SK-N-SH (cell line): Measurements from ENCODE around the gene DSEL. TPM values are rescaled to one million over a fixed set of nuclear protein-coding genes. Genes with fewer than 3 reads are reported as not detected.

ENCODE experiments used
- CTCF ChIA-PET: fragments of 300-600, 350-600 bp; formaldehyde crosslinking; extraction: SDS; loops from one replicate; lab custom pipeline; 2021; lab: Yijun Ruan, JAX
- POLR2A ChIA-PET: fragments of 350-600 bp; sonication (Branson Sonifier 250); formaldehyde crosslinking; extraction: SDS; loops from one replicate; lab custom pipeline; 2020; ENCODE audit warnings: antibody characterized with exemption, inconsistent platforms; lab: Yijun Ruan, JAX
- DNase-seq: peaks from one replicate; pipeline ENCODE4 v3.0.0; 2012
- H2AFZ ChIP-seq: fragments of 200-600 bp; sonication (generic); 2 replicates; pipeline ENCODE4 v1.8.1; 2016; ENCODE audit warnings: antibody characterized with exemption, mild to moderate bottlenecking, low read depth
- H3F3A ChIP-seq: fragments of 200-600 bp; sonication (generic); replicated peaks from 2 replicates; pipeline ENCODE3; 2016; ENCODE audit warnings: antibody characterized with exemption, mild to moderate bottlenecking; ENCODE audit not compliant: insufficient read depth
- H3K27ac ChIP-seq, 2 experiments: fragments of 200-500 bp in 1 of 2; fragments of 200-600 bp in 1 of 2; sonication (Bioruptor generic) in 1 of 2; sonication (generic), shearing (Covaris generic) in 1 of 2; 2 replicates each; pipeline versions ENCODE4 v1.5.1 to v1.6.1; 2014 to 2016; ENCODE audit warnings: low read depth in 2 of 2, inconsistent platforms in 1 of 2, low read length in 1 of 2, mild to moderate bottlenecking in 1 of 2, mixed read lengths in 1 of 2
- H3K27me3 ChIP-seq: fragments of 200-600 bp; sonication (generic), shearing (Covaris generic); 2 replicates; pipeline ENCODE4 v1.6.1; 2016; ENCODE audit warnings: mixed run types; ENCODE audit not compliant: insufficient read depth
- H3K36me3 ChIP-seq, 2 experiments: fragments of 200-500 bp in 1 of 2; fragments of 200-600 bp in 1 of 2; sonication (Bioruptor generic) in 1 of 2; sonication (generic) in 1 of 2; replicated peaks in 1 of 2; 2 replicates each; pipeline versions ENCODE3 to v1.5.1; 2014 to 2016; ENCODE audit warnings: low read length in 1 of 2, mild to moderate bottlenecking in 1 of 2; ENCODE audit not compliant: insufficient read depth in 2 of 2, control insufficient read depth in 1 of 2
- H3K4me1 ChIP-seq, 2 experiments: fragments of 200-500 bp in 1 of 2; fragments of 200-600 bp in 1 of 2; sonication (Bioruptor generic) in 1 of 2; sonication (generic), shearing (Covaris generic) in 1 of 2; 2 replicates each; pipeline versions ENCODE4 v1.5.1 to v1.6.1; 2014 to 2016; ENCODE audit warnings: low read depth in 1 of 2, low read length in 1 of 2, mixed run types in 1 of 2; ENCODE audit not compliant: insufficient read depth in 2 of 2, control insufficient read depth in 1 of 2
- H3K4me2 ChIP-seq: fragments of 200-600 bp; sonication (generic), shearing (Covaris generic); 2 replicates; pipeline ENCODE4 v1.6.1; 2017; ENCODE audit warnings: mixed run types
- H3K4me3 ChIP-seq, 2 experiments: fragments of 200-500 bp in 1 of 2; fragments of 200-600 bp in 1 of 2; sonication (Bioruptor generic) in 1 of 2; sonication (generic), shearing (Covaris generic) in 1 of 2; 2 replicates each; pipeline versions ENCODE4 v1.5.1 to v1.8.1; 2014 to 2016; ENCODE audit warnings: low read depth in 2 of 2, inconsistent platforms in 1 of 2, low read length in 1 of 2, mild to moderate bottlenecking in 1 of 2, mixed read lengths in 1 of 2, moderate library complexity in 1 of 2
- H3K79me2 ChIP-seq: fragments of 200-600 bp; sonication (generic); 2 replicates; pipeline ENCODE4 v1.8.1; 2017; ENCODE audit warnings: mild to moderate bottlenecking; ENCODE audit not compliant: insufficient read depth
- H3K9ac ChIP-seq: fragments of 200-600 bp; sonication (generic); 2 replicates; pipeline ENCODE4 v1.6.1; 2017; ENCODE audit warnings: mixed run types
- H3K9me2 ChIP-seq: fragments of 200-600 bp; sonication (generic); 2 replicates; pipeline ENCODE4 v1.6.1; 2017; ENCODE audit warnings: mixed run types
- H3K9me3 ChIP-seq: fragments of 200-600 bp; sonication (generic); 2 replicates; pipeline ENCODE4 v1.6.1; 2017; ENCODE audit warnings: mixed run types, mild to moderate bottlenecking, moderate library complexity
- H4K20me1 ChIP-seq: fragments of 200-600 bp; sonication (generic); 2 replicates; pipeline ENCODE4 v1.6.1; 2017; ENCODE audit warnings: mild to moderate bottlenecking, mixed run types; ENCODE audit not compliant: insufficient read depth
- CHD2 ChIP-seq: fragments of 150-350 bp; IDR thresholded peaks from 2 replicates; pipeline ENCODE4 v1.6.1; 2018; ENCODE audit warnings: low read length; ENCODE audit not compliant: partially characterized antibody
- ELF1 ChIP-seq: IDR thresholded peaks from 2 replicates; pipeline ENCODE4 v1.4.0; 2012
- EP300 ChIP-seq, 2 experiments: IDR thresholded peaks; 2 replicates each; pipeline versions ENCODE4 v1.4.0 to v1.6.1; 2012; ENCODE audit warnings: borderline replicate concordance in 1 of 2, low read depth in 1 of 2, low read length in 1 of 2
- EZH2phosphoT487 ChIP-seq: fragments of 200-600 bp; sonication (generic); IDR thresholded peaks from 2 replicates; pipeline ENCODE4 v1.6.1; 2017; ENCODE audit warnings: low read depth, mixed run types, mild to moderate bottlenecking, antibody characterized with exemption, moderate library complexity, borderline replicate concordance
- FOXJ3 ChIP-seq: sonication (generic); formaldehyde crosslinking; IDR thresholded peaks from 2 replicates; pipeline ENCODE4 v1.5.1; 2020; ENCODE audit warnings: mild to moderate bottlenecking, missing genetic modification reagents
- FOXM1 ChIP-seq: IDR thresholded peaks from 2 replicates; pipeline ENCODE4 v1.4.0; 2012; ENCODE audit warnings: low read depth, mild to moderate bottlenecking
- GABPA ChIP-seq: IDR thresholded peaks from 2 replicates; pipeline ENCODE4 v1.4.0; 2012; ENCODE audit warnings: low read depth, mild to moderate bottlenecking
- GATA2 ChIP-seq: sonication (generic); formaldehyde crosslinking; IDR thresholded peaks from 2 replicates; pipeline ENCODE4 v1.5.0; 2020; ENCODE audit warnings: mild to moderate bottlenecking, missing genetic modification reagents
- IRF3 ChIP-seq: fragments of 150-350 bp; IDR thresholded peaks from 2 replicates; pipeline ENCODE4 v1.6.1; 2016; ENCODE audit warnings: mild to moderate bottlenecking, low read depth, low read length
- JUND ChIP-seq: IDR thresholded peaks from 2 replicates; pipeline ENCODE4 v1.4.0; 2012
- MXI1 ChIP-seq: IDR thresholded peaks from 2 replicates; pipeline ENCODE4 v1.6.1; 2012; ENCODE audit warnings: mild to moderate bottlenecking, low read depth, low read length, improper control_type of control experiment
- NFIC ChIP-seq: IDR thresholded peaks from 2 replicates; pipeline ENCODE4 v1.4.0; 2012; ENCODE audit warnings: borderline replicate concordance
- NRF1 ChIP-seq: IDR thresholded peaks from 2 replicates; pipeline ENCODE4 v1.6.1; 2012; ENCODE audit warnings: low read depth, mild to moderate bottlenecking, low read length
- RAD21 ChIP-seq: IDR thresholded peaks from 2 replicates; pipeline ENCODE4 v1.6.1; 2012; ENCODE audit warnings: mild to moderate bottlenecking, low read length
- REST ChIP-seq: IDR thresholded peaks from 2 replicates; pipeline ENCODE4 v1.6.1; 2012; ENCODE audit warnings: mild to moderate bottlenecking, low read depth, low read length, moderate library complexity
- RXRA ChIP-seq: IDR thresholded peaks from 2 replicates; pipeline ENCODE4 v1.4.0; 2012; ENCODE audit warnings: low read depth, mild to moderate bottlenecking, borderline replicate concordance
- SIN3A ChIP-seq: IDR thresholded peaks from 2 replicates; pipeline ENCODE4 v1.6.1; 2012; ENCODE audit warnings: low read depth, mild to moderate bottlenecking, low read length, moderate library complexity, borderline replicate concordance
- TCF12 ChIP-seq: IDR thresholded peaks from 2 replicates; pipeline ENCODE4 v1.4.0; 2012
- TEAD4 ChIP-seq: IDR thresholded peaks from 2 replicates; pipeline ENCODE4 v1.4.0; 2012; ENCODE audit warnings: mild to moderate bottlenecking, borderline replicate concordance; ENCODE audit not compliant: insufficient read depth
- ZBTB33 ChIP-seq: IDR thresholded peaks from 2 replicates; pipeline ENCODE4 v1.4.0; 2012; ENCODE audit warnings: low read depth, borderline replicate concordance
- WGBS: methylation state at CpG from one replicate; pipeline ENCODE4 v1.1.6; 2017; ENCODE audit warnings: low lambda C conversion rate; 5-methylcytosine and 5-hydroxymethylcytosine counted together
- polyA plus RNA-seq, 3 experiments: library from polyadenylated mRNA; depleted of rRNA; stranded (reverse); fragments of >200 nt; gene quantifications; 2 replicates each; pipeline ENCODE4 v1.2.3, GENCODE V29; 2012

DSEL gene
- polyA plus RNA-seq, 1 of the 3 experiments (the other 2 are of a cell fraction), result 3.3 TPM

- Histone ChIP-seq H3K27me3 (no peaks in the 10 kb centered on the region), H3K36me3 (peaks cover 0 to 13% of the 10 kb centered on the region in 2 experiments), H3K9me3 (no peaks in the 10 kb centered on the region)
- TF ChIP-seq CHD2 (no peak), IRF3 (no peak), EP300 (IDR thresholded peaks at IDR 0.05; ENCODE audit: borderline replicate concordance in 1 of 2, low read depth in 1 of 2, low read length in 1 of 2) (no peak), MXI1 (no peak), RXRA (no peak), SIN3A (no peak), NRF1 (no peak), TCF12 (no peak), JUND (no peak), ELF1 (no peak), ZBTB33 (no peak), EZH2phosphoT487 (no peak), GATA2 (no peak)
- TF ChIP-seq, all 33 proteins: peak for 0
- Histone ChIP-seq H3K4me2 (no peak overlapping the region), H4K20me1 (no peaks in the 10 kb centered on the region), H2AFZ (no peak overlapping the region), H3K4me3 (no peak overlapping the region), H3K9ac (no peak overlapping the region), H3K9me2 (no peaks in the 10 kb centered on the region), H3K79me2 (no peaks in the 10 kb centered on the region), H3F3A (no peaks in the 10 kb centered on the region), H3K27ac (no peak overlapping the region), H3K4me1 (no peaks in the 10 kb centered on the region; a peak in 1 of 4 replicates)
- no peak for DNase-seq
- POLR2A ChIA-PET, result no interaction called here
- WGBS, result 73% methylated on average over 3 of the region's 3 CpGs
- CTCF ChIA-PET, result no interaction called here
Observed at GRCh38 chr18:67500522-67501205, 15.9 kb downstream of the DSEL start.

- DNase-seq, result no peak
- Histone ChIP-seq H3K4me1 (no peaks in the 10 kb centered on the region; a peak in 2 of 4 replicates), H3K4me2 (no peak overlapping the region), H3K27ac (no peak overlapping the region), H3K9me3 (no peaks in the 10 kb centered on the region), H3K4me3 (no peak overlapping the region), H3K9me2 (no peaks in the 10 kb centered on the region), H3K36me3 (peaks cover 0 to 16% of the 10 kb centered on the region in 2 experiments), H2AFZ (no peak overlapping the region), H4K20me1 (no peaks in the 10 kb centered on the region), H3K27me3 (no peaks in the 10 kb centered on the region), H3K79me2 (no peaks in the 10 kb centered on the region), H3K9ac (no peak overlapping the region), H3F3A (no peaks in the 10 kb centered on the region)
- CTCF ChIA-PET, result no interaction called here
- WGBS, result 70% methylated on average over 4 of the region's 4 CpGs
- POLR2A ChIA-PET, result no interaction called here
- TF ChIP-seq TEAD4, result no peak
- TF ChIP-seq ZBTB33, result no peak
- no peak for TF ChIP-seq RAD21
- TF ChIP-seq SIN3A, result no peak
- no peak for TF ChIP-seq FOXM1
- no peak for TF ChIP-seq REST
- TF ChIP-seq TCF12, result no peak
- no peak for TF ChIP-seq ELF1
- TF ChIP-seq MXI1, result no peak
- no peak for TF ChIP-seq FOXJ3 (CRISPR knock-in tag)
- TF ChIP-seq NFIC, result no peak
- TF ChIP-seq GABPA, result no peak
Observed at GRCh38 chr18:67496469-67496868, 20.1 kb downstream of the DSEL start.
